ENCODE data around the gene SNX18. TPM values are rescaled to one million over a fixed set of nuclear protein-coding genes. Genes with fewer than 3 reads are reported as not detected.

Gene SNX18
- total RNA-seq, 1 donor from 2014 or later = 28.6 TPM

GRCh38 chr5:54528633-54529209, 11.2 kb downstream of the SNX18 start:
- H3K9me3 Mint-ChIP-seq (ENCODE audit: low read depth) = no peaks in the 10 kb centered on the region
- peaks cover 17% of the 10 kb centered on the region for H3K4me1 Mint-ChIP-seq (ENCODE audit: low read depth)
- no peak for DNase-seq (ENCODE audit: low spot score, unreplicated experiment)
- H3K36me3 Mint-ChIP-seq (ENCODE audit: insufficient read depth) = no peaks in the 10 kb centered on the region
- no peak overlapping the region for H3K27ac Mint-ChIP-seq
- H3K4me3 Mint-ChIP-seq (ENCODE audit: low read depth) = no peak overlapping the region
- no peaks in the 10 kb centered on the region for H3K27me3 Mint-ChIP-seq
- no peak for TF ChIP-seq CTCF (IDR thresholded peaks at IDR 0.05; ENCODE audit: unreplicated experiment)

GRCh38 chr5:54529565-54529964, 12.0 kb downstream of the SNX18 start:
- Mint-ChIP-seq H3K27me3 (no peaks in the 10 kb centered on the region), H3K36me3 (ENCODE audit: insufficient read depth) (no peaks in the 10 kb centered on the region), H3K27ac (no peak overlapping the region), H3K9me3 (ENCODE audit: low read depth) (no peaks in the 10 kb centered on the region), H3K4me3 (ENCODE audit: low read depth) (no peak overlapping the region), H3K4me1 (ENCODE audit: low read depth) (peaks cover 22% of the 10 kb centered on the region)
- TF ChIP-seq CTCF (IDR thresholded peaks at IDR 0.05; ENCODE audit: unreplicated experiment) = no peak
- DNase-seq (ENCODE audit: low spot score, unreplicated experiment) = no peak

GRCh38 chr5:54531546-54531945, 14.0 kb downstream of the SNX18 start:
- H3K4me3 Mint-ChIP-seq (ENCODE audit: low read depth) = no peak overlapping the region
- no peaks in the 10 kb centered on the region for H3K27me3 Mint-ChIP-seq
- peaks cover 22% of the 10 kb centered on the region for H3K4me1 Mint-ChIP-seq (ENCODE audit: low read depth)
- no peak for TF ChIP-seq CTCF (IDR thresholded peaks at IDR 0.05; ENCODE audit: unreplicated experiment)
- H3K9me3 Mint-ChIP-seq (ENCODE audit: low read depth) = no peaks in the 10 kb centered on the region
- no peak overlapping the region for H3K27ac Mint-ChIP-seq
- H3K36me3 Mint-ChIP-seq (ENCODE audit: insufficient read depth) = peaks cover 3% of the 10 kb centered on the region
- DNase-seq (ENCODE audit: low spot score, unreplicated experiment) = no peak

- H3K36me3 Mint-ChIP-seq (ENCODE audit: insufficient read depth) = peaks cover 6% of the 10 kb centered on the region
- H3K9me3 Mint-ChIP-seq (ENCODE audit: low read depth) = no peaks in the 10 kb centered on the region
- H3K4me3 Mint-ChIP-seq (ENCODE audit: low read depth) = no peak overlapping the region
- H3K27ac Mint-ChIP-seq = peak overlapping the region; percentile 86
- H3K27me3 Mint-ChIP-seq = no peaks in the 10 kb centered on the region
- no peak for TF ChIP-seq CTCF (IDR thresholded peaks at IDR 0.05; ENCODE audit: unreplicated experiment)
- peaks cover 23% of the 10 kb centered on the region for H3K4me1 Mint-ChIP-seq (ENCODE audit: low read depth)
- DNase-seq (ENCODE audit: low spot score, unreplicated experiment) = no peak
These were observed 16.1 kb downstream of the SNX18 start for GRCh38 chr5:54533541-54534190.

- Mint-ChIP-seq H3K4me1 (ENCODE audit: low read depth) (peaks cover 23% of the 10 kb centered on the region), H3K4me3 (ENCODE audit: low read depth) (no peak overlapping the region), H3K36me3 (ENCODE audit: insufficient read depth) (peaks cover 9% of the 10 kb centered on the region), H3K27me3 (no peaks in the 10 kb centered on the region), H3K27ac (peak overlapping the region; percentile 86), H3K9me3 (ENCODE audit: low read depth) (no peaks in the 10 kb centered on the region)
- TF ChIP-seq CTCF (IDR thresholded peaks at IDR 0.05; ENCODE audit: unreplicated experiment) = no peak
- DNase-seq (ENCODE audit: low spot score, unreplicated experiment) = no peak
These were observed 16.8 kb downstream of the SNX18 start for GRCh38 chr5:54534191-54535004.
